NCI-H1694 (cell line): ENCODE results near the gene DNAJA3.

Source experiments
- DNase-seq: peaks from one replicate; lab custom pipeline; 2025; lab: John Stamatoyannopoulos, UW

DNAJA3 gene

DNA sequence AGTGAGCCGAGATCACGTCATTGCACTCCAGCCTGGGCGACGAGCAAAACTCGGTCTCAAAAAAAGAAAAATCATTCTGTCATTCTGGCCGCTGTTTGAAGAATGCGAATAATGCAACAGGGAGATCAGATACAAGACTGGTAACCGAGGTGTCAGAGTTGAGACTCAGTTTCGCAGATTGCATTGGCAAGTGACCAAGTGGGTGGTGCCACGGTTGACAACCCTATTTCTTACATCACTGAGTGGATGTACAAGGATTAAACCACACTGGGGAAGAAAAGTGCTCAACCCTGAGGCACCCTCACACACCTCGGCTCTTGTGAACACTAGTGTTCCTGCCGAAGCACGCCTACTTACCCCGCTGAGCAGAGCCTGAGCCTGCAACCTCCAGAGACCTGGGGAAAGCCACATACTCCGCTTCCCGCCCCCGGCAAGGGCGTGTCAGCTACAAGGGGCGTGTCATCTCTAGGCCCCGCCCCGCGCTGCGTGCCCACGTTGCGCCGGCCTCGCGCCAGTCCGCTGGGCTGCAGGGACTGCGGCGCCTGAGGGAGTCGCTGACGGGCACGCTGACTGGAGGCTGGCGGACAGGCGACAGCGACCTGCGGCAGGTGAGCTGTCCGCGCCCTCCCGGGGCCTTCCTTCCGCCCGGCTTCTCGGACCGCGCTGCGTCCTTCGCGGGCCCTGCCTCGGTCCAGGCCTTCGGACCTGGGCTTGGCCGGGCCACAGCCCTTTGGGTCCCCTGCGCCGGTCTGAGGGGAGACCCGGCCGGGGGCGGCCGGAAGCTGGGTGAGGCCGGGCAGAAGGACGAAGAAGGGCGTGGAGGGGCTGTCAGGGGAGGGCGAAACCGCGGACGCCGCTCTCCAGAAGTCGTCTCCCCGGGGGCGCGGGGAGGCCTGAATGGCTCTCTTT is 50.5 kb downstream of the DNAJA3 start, which contains the start of gene HMOX2:
Gene HMOX2, plus strand, starts transcription at position 519 of the 909 bp plus-strand sequence. CDS start 29,127 bp downstream, outside the sequence.
- DNase-seq = peak; percentile 72

DNA sequence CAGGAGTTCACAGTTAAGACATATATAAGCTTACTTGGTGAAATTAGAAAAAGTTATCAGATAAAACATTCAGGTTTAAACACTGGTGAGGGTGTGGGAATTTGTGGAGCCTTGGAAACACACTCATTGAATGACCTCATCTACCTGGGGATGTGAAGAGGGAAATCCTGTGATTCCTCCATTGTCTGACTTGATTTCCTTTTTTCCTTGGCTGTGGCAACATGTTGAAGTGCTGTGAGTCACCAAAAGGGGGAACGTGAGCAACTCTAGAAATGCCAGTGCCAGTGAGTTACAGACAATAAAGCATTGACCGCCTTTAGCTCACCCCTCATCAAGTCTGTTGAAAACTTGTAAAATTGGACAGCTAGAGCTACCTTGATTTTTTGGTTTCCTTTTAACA is 52.3 kb downstream of the DNAJA3 start:
- DNase-seq = no peak

DNA sequence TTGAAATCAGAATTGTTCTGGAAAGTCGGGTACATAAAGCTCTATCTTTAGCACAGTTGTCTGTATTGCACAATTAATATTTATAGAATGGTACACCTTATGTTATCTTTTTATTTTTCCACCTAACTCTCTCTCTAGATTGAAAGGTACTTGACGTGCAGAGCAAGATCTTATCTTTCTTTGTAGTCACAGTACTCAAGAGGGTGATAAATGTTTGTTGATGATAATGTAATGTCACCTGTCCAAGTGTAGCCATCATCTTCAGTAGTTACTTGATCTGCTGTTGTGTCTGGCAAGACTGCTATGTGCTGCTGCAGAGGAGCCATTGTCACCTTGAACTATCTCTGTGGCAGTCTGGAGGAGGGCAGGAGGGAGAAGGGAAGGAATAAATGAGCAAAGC is 55.9 kb downstream of the DNAJA3 start:
- DNase-seq = no peak

DNA sequence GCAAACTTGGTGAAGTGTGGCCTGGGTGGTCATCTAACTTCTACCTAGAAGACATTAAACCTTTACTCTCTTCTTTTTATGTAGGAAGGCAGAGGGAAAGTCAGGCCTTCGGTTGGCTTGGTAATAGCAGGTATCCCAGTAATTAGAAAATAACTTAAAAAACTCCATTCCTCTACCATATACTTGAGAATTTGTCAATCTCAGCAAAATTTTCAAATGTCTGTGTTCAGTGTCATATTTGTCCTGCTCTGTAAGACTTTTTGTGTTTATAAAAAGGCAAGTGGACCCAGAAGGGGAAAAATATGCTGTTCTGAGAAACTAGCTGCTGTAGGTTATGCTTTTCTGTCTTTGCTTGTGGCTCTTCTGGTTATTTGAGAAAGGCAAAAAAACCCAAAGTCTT is 56.3 kb downstream of the DNAJA3 start:
- no peak for DNase-seq

DNA sequence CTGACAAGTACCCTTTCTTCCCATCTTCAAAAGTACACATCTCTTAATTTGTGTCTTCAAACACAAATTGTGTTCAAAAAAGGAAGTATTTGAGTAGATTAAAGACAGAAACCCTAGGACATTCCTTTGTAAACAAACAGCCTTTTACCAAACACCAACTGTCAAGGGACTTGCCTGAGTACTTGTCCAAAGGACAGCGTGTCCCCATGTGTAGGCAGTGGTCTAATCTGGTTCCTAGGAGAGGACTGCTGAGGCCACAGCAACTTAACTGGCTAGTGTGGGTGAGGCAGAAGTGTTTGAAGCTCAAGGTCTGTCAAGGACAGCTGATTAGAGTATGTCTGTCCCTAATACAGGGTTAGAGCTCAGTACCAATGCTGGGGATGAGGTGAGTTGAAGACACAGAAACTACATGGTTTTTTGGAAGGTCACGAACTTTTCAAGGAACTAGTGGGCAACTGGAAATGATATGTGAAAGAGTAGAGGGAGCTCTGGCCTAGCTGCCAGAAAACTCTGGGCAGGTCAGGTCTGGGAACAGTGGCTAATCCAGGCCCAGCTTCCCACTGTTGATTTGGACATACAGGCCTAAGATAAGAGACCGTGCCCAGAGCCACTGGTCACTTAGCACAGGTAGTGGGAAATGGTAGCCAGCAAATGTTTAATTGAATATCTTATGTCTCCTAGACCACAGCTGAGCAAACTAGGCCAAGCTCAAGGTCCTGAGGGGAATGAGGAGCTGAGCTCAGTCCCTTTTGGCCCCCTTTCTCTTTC is 60.6 kb downstream of the DNAJA3 start:
- no peak for DNase-seq

DNA sequence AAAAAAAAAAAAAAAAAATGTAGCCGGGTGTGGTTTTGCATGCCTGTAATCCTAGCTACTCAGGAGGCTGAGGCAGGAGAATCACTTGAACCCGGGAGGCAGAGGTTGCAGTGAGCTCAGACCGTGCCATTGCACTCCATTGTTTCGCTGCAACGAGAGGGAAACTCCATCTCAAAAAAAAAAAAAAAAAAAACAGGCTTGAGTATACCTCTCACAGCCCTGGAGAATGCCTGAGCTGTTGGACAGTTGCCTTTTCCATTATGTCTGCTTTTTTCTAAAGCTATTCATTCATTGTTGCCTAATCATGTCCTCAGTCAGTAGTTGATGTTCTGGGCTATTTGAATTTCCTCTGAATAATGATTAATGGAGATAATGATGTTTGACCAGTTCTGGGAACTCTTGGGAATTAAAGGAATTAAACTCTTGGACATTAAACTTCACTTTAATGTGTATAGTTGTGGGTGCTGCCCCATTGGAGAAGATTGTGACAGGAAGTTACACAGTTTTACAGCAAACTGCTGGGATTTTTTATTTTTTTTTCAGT is 62.4 kb downstream of the DNAJA3 start:
- no peak for DNase-seq

DNA sequence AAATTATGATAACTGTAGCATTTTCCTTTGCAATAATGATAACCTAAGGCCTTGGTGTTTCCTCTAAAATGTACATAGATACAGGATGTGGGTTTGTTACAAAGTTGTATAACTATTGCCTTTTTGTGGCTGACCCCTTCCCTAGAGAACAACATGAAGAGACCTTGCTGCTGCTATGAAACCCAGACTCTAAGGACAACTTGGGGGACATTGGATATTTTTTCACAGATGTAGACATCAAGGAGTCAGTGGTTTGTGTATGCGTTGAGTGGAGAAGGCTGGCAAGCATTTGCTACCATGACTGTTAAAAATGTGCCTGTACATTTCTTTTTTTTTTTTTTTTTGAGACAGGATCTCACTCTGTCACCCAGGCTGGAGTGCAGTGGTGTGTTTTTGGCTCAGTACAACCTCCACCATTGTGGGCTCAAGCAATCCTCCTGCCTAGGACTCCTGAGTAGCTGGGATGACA is 62.9 kb downstream of the DNAJA3 start:
- DNase-seq = no peak

DNA sequence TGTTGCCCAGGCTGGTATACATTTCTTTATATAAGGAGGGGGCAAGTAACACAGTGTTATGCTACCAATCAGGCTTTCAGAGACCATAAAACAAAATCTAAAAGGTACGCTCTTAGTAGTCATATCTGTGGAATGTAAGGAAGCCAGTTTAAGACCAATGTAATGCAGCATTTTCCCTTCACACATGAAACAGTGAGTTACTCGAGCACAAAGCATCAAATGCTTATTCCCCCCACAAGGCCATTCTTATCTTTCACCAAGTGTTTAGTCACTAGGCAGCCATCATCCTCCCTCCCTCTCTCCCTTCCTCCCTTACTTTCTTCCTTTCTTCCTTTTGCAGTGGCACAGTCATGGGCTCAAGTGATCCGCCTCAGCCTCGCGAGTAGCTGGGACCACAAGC is 63.4 kb downstream of the DNAJA3 start:
- no peak for DNase-seq

DNA sequence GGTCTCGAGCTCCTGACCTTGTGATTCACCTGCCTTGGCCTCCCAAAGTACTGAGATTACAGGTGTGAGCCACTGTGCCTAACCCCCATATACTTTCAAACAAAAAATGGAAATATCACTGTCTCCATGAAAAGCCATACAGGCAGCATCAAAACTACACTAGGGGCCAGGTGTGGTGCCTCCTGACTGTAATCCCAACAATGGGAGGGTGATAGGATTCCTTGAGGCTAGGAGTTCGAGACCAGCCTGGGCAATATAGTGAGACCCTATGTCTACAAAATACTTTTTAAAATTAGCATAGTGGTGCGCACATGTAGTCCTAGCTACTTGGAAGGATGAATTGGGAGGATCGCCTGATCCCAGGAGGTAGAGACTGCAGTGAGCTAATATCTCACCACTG is 66.2 kb downstream of the DNAJA3 start:
- no peak for DNase-seq

DNA sequence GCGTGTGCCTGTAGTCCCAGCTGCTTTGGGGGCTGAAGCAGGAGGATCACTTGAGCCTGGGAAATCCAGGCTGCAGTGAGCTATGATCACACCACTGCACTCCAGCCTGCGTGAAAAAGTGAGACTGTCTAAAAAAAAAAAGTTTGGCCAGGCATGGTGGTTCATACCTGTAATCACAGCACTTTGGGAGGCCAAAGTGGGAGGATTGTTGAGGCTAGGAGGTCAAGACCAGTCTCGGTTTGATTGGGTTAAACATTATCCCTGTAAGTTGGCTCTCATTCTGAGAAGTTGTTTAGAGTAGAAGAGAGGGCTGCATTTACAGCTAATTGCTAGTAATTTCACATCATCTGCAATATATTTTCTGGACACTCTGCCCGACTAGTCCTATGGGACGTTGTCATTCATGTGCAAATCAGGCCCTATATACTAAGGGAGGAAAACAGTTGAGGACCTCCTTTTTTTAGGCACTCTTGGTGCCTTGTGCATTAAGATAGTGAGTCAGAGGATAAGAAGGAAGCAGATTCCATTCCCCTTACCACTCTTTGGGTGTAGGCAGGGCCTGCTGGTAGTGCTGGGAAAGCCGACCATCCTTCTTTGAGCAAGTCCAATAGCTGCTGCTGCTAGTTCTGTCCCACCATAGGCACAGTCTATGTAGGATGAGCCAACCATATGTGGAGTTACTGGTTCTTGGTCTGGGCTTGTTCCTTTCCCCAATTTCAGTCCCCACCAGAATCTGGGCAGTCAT is 69.2 kb downstream of the DNAJA3 start:
- DNase-seq = no peak

DNA sequence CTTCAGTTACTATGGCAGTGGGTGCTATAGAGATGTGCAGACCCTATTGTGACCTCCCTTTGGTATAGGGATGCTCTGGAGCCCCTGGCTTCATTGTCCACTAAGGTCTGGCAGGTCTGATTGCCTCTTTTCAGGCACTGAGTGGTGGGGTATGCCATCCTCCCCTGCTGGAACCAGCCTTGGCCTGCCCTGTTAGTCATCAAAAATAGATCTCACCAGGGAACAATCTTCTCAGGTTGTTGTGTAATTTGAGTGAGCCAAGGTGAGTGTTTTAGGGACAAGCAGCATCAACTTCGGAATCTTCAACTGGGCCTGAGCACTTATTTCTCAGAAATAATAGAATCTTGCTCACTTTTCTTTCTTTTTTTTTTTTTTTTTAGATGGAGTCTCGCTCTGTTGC is 70.1 kb downstream of the DNAJA3 start:
- DNase-seq = no peak

DNA sequence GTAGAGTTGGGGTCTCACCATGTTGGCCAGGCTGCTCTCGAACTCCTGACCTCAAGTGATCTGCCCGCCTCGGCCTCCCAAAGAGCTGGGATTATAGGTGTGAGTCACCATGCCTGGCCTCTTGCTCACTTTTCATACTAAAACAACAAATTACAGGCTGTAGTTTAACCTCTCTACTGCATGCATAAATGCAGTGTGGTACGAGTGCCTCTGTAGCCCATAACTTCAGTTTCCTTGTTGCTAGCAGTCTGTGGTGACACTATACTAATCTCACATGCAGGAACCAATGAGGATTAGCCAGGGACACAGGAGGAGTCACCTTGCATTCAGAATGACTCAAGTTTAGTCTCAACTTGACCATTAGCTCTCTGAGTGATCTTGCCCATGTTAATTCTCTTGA is 70.6 kb downstream of the DNAJA3 start:
- no peak for DNase-seq

DNA sequence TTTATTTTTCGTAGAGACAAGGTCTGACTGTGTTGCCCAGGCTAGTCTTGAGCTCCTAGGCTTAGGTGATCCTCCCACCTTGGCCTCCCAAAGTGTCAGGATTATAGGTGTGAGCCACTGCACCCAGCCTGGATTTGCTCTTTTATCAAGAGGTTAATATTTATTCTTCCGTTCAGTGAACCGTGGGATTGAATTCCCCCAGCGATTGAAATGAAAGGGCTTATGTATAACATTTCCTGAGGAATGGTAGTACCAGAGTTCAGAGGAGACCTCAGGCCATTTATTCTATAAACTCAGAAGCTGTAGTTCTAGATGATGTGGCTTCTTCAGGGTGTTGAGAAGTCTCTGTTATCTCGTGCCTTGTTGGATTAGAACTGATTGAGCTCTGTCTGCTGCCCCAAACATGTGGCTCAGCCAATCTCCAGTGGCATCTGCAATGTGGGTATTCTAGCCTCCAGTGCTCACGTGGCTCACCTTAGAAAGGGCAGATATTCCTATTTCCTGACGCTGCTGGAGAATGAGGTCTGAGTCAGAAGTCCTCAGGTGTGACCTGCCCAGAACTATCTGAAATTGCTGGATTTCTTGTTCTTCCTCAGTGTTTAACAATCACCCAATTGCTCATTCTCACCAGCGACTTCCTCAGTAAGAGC is 73.0 kb downstream of the DNAJA3 start:
- DNase-seq = no peak

DNA sequence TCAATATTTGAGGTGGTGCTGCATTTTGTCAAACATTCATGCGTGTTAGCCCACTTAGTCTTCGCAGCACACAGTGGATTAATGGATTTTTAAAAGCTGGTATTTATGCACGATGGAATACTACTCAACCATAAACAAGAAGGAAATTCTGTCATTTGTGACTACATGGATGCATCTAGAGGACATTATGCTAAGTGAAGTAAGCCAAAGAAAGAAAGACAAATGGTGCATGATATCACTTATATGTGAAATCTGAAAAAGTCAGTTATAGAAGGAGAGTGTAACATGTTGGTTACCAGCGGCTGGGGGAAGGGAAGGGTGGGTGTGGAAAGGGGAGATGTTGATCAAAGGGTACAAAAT is 73.5 kb downstream of the DNAJA3 start:
- DNase-seq = no peak

DNA sequence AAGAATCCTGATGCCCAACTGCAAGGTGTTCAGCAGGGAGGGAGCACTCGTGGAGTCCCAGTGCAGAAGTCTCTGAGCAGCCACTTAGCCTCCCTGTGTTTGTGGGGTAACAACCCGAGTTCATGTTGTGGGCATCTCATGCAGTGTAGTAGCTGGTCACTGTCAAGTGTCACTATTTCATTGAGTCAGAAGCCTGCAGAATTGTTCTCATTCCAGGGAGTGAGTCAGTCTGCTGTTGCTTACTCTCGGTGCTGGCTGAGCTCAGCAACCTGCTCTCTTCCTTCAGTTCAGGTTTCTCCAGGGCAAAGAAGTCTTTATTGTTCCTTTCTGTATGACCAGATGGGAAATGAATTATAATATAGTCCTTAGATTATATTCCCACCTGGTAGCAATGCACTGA is 74.6 kb downstream of the DNAJA3 start:
- no peak for DNase-seq

DNA sequence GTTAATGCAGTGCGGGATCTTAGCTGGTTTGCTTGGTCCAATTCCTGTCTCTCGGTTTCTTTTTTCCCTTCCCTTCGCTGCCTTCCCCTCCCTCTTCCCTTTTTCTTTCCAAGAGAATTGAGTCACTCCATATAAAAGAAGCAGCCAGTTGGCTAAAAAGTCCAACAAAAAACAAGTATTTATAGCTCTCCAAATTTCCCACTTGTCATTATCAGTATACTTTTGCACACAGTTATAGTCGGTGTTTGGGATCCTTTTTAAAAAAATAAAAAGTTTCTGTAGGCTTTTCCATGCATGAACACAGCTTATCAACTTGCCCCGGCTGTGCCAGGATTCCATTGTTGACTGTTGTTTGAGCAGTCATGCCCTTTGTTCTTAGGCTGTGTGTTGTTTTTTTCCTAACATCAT is 75.4 kb downstream of the DNAJA3 start:
- DNase-seq = no peak

DNA sequence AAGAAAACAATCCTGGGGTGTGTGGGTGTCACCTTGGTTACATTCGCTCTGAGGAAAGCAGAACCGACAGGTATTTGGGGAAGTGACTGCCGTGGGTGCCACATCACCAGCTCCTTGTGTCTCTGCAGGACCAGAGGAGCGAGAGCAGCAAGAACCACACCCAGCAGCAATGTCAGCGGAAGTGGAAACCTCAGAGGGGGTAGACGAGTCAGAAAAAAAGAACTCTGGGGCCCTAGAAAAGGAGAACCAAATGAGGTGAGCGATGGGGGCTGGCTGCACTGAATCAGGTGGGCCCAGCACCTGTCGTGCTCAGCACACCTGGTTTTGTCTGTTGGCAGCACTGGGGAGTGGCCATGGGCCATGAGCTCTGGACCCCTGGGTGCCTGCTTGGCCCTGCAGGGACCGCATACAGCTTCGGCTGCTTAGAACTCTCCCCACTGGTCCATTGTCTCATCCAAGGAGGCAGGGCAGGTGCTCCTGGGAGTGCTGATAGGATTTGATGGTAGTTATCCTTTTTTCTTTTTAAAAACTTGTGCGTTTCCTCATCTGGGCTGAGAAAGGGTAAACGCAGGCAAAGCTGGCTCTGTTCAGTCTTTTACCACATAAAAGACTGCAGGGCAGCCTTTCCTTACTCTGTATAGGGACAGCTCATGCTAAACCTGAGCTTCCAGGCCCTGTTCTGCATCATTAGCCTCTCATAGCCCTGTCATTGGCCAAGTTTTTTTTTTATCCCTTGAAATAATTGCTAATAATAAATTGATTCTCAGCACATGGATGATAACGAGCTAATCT is 79.9 kb downstream of the DNAJA3 start:
- no peak for DNase-seq
